T-helper 17 cell (primary cell): ENCODE results near the gene ATP8A2. TPM values are rescaled to one million over a fixed set of nuclear protein-coding genes. Genes with fewer than 3 reads are reported as not detected.
A peak's percentile ranks its signal among the peaks of the same experiment; 100 is the strongest.

Experiments used
- ATAC-seq: fragments of 150-1000 bp; cut with Tn5 transposase; 2 replicates; pipeline ENCODE4 v1.10.0; 2021; ENCODE audit warnings: mild to moderate bottlenecking, moderate library complexity
- DNase-seq, 3 donors: peaks; one replicate each; pipeline versions ENCODE4 v3.0.0 to v3.0.0-alpha.2; 2020 to 2021
- H3K9me3 ChIP-seq: one replicate; pipeline ENCODE4 v1.7.0; 2013; ENCODE audit warnings: low read length, mild to moderate bottlenecking; ENCODE audit not compliant: control insufficient read depth, poor library complexity, severe bottlenecking
- H3K27ac Mint-ChIP-seq: one replicate; pipeline ENCODE4 v1.8.0; 2022; ENCODE audit warnings: mild to moderate bottlenecking, moderate library complexity, mixed read lengths
- H3K27me3 Mint-ChIP-seq: one replicate; pipeline ENCODE4 v1.8.0; 2022; ENCODE audit warnings: mixed read lengths
- H3K36me3 Mint-ChIP-seq: one replicate; pipeline ENCODE4 v1.8.0; 2022; ENCODE audit warnings: low read depth, mixed read lengths
- H3K4me1 Mint-ChIP-seq: one replicate; pipeline ENCODE4 v1.8.0; 2022; ENCODE audit warnings: mild to moderate bottlenecking, mixed read lengths
- H3K4me3 Mint-ChIP-seq: one replicate; pipeline ENCODE4 v1.8.0; 2022; ENCODE audit warnings: mild to moderate bottlenecking, moderate library complexity, mixed read lengths
- total RNA-seq, 4 donors: library from RNA in 2 of 4; stranded (reverse) in 2 of 4; gene quantifications; one replicate each; pipeline ENCODE4 v1.2.3 and lab custom pipeline; 2022 to 2026

The ATP8A2 gene
- total RNA-seq, 2 donors from 2014 or later, result 0.18 to 0.20 TPM

- no peak for DNase-seq
- no peak for ATAC-seq
- Mint-ChIP-seq H3K4me3 (no peak overlapping the region), H3K4me1 (peaks cover 4% of the 10 kb centered on the region), H3K27me3 (peaks cover 14% of the 10 kb centered on the region), H3K36me3 (peaks cover 3% of the 10 kb centered on the region), H3K27ac (peak overlapping the region; percentile 22)
- no peaks in the 10 kb centered on the region for H3K9me3 ChIP-seq
Measured at GRCh38 chr13:26017932-26018665, 646.3 kb downstream of the ATP8A2 start.

DNA sequence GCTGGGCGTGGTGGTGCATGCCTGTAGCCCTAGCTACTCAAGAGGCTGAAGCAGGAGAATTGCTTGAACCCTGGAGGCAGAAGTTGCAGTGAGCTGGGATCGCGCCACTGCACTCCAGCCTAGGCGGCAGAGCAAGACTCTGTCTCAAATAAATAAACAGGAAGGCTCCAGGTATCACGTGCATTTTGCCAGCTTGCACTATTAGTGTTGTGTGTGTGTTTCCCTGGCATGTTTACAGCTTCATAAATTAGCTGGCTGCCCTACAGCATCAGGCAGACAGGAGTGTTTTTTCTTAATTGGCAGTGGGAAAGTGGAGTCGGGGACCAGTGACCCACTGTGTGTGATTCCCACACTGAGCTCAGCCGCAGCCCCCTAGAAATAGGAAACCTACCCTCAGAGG is 647.5 kb downstream of the ATP8A2 start:
- peaks cover 3% of the 10 kb centered on the region for H3K36me3 Mint-ChIP-seq
- no peaks in the 10 kb centered on the region for H3K9me3 ChIP-seq
- no peak overlapping the region for H3K27ac Mint-ChIP-seq
- peaks cover 15% of the 10 kb centered on the region for H3K27me3 Mint-ChIP-seq
- no peak for ATAC-seq
- H3K4me3 Mint-ChIP-seq, result no peak overlapping the region
- peaks cover 4% of the 10 kb centered on the region for H3K4me1 Mint-ChIP-seq
- no peak for DNase-seq

- ATAC-seq, result no peak
- peaks cover 22% of the 10 kb centered on the region for H3K27me3 Mint-ChIP-seq
- no peak for DNase-seq
- peaks cover 4% of the 10 kb centered on the region for H3K4me1 Mint-ChIP-seq
- H3K9me3 ChIP-seq, result no peaks in the 10 kb centered on the region
- H3K4me3 Mint-ChIP-seq, result no peak overlapping the region
- H3K27ac Mint-ChIP-seq, result no peak overlapping the region
- H3K36me3 Mint-ChIP-seq, result peaks cover 3% of the 10 kb centered on the region
Measured at GRCh38 chr13:26019881-26020870, 648.4 kb downstream of the ATP8A2 start.

DNA sequence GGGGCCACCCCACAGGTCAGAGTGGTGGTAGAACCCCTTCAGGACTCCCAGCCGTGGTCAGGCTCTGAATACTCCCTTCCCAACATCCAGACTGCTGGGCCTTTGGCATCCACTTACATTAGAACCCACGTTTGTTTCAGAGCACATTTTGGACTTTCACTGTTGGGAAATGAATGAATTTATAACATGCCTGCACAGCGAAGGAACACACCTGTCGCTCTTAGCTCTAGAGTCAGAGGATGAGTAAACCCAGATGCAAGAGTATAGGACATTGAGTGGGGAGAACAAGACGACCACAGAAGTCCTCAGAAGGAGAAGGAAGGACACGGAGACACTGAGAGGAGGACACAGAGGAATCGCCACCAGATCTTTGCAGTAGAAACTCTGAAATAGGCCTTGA is 649.1 kb downstream of the ATP8A2 start:
- H3K4me1 Mint-ChIP-seq, result peaks cover 4% of the 10 kb centered on the region
- peaks cover 3% of the 10 kb centered on the region for H3K36me3 Mint-ChIP-seq
- no peak overlapping the region for H3K27ac Mint-ChIP-seq
- DNase-seq (no peak), ATAC-seq (no peak)
- peaks cover 28% of the 10 kb centered on the region for H3K27me3 Mint-ChIP-seq
- H3K4me3 Mint-ChIP-seq, result no peak overlapping the region
- H3K9me3 ChIP-seq, result no peaks in the 10 kb centered on the region

GRCh38 chr13:26021516-26021915 is 649.7 kb downstream of the ATP8A2 start:
- ATAC-seq (no peak), DNase-seq (no peak)
- Mint-ChIP-seq H3K36me3 (peaks cover 3% of the 10 kb centered on the region), H3K4me3 (no peak overlapping the region), H3K27me3 (peaks cover 28% of the 10 kb centered on the region), H3K27ac (no peak overlapping the region), H3K4me1 (peaks cover 4% of the 10 kb centered on the region)
- no peaks in the 10 kb centered on the region for H3K9me3 ChIP-seq

GRCh38 chr13:26021956-26022355 is 650.2 kb downstream of the ATP8A2 start:
- H3K27me3 Mint-ChIP-seq, result peaks cover 28% of the 10 kb centered on the region
- H3K36me3 Mint-ChIP-seq, result peaks cover 3% of the 10 kb centered on the region
- ATAC-seq, result no peak
- H3K9me3 ChIP-seq, result no peaks in the 10 kb centered on the region
- no peak for DNase-seq
- no peak overlapping the region for H3K27ac Mint-ChIP-seq
- peaks cover 4% of the 10 kb centered on the region for H3K4me1 Mint-ChIP-seq
- no peak overlapping the region for H3K4me3 Mint-ChIP-seq

DNA sequence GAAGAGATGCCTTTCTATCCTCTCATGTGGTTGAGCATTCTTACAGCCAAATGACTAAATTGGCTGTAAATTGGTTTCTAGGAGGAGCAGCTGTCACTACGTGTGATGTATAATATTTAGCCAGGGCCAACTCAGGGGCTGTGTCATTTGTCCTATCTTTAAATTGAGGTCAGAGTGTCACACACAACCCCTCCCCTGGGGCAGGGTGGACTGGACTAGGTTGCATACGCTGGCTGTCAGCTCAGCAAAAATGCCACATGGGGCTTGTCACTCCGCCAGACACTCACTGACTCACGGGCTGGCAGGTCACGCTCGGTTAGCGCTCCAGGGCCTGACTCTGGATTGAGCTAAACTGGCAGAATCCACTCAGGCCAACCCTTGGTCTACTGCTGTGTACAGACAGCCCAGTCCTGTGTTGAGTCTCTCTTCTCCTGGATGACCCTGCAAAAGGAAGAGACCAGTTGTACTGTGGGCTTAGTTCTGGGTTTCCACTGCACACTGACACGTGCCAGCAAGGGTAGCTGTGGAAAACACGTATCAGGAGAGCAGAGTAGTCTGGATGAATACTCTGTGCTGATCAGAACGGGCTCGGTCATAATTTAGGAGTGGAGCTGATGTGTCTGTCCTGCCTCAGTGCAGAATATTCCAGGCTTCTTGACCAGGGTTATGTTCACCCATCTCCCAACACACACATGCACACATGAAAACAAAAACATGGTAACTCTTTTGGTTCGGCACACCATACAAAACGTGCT is 650.9 kb downstream of the ATP8A2 start:
- Mint-ChIP-seq H3K27ac (no peak overlapping the region), H3K4me3 (no peak overlapping the region), H3K4me1 (peaks cover 3% of the 10 kb centered on the region), H3K27me3 (peaks cover 28% of the 10 kb centered on the region), H3K36me3 (peaks cover 3% of the 10 kb centered on the region)
- ATAC-seq (no peak), DNase-seq (no peak)
- no peaks in the 10 kb centered on the region for H3K9me3 ChIP-seq

GRCh38 chr13:26024558-26024957 is 652.8 kb downstream of the ATP8A2 start:
- DNase-seq, result no peak
- Mint-ChIP-seq H3K4me1 (no peaks in the 10 kb centered on the region), H3K36me3 (peaks cover 3% of the 10 kb centered on the region), H3K27me3 (peaks cover 24% of the 10 kb centered on the region), H3K27ac (no peak overlapping the region), H3K4me3 (no peak overlapping the region)
- H3K9me3 ChIP-seq, result no peaks in the 10 kb centered on the region
- no peak for ATAC-seq

- Mint-ChIP-seq H3K4me1 (no peaks in the 10 kb centered on the region), H3K36me3 (peaks cover 3% of the 10 kb centered on the region), H3K4me3 (no peak overlapping the region), H3K27ac (no peak overlapping the region), H3K27me3 (peaks cover 22% of the 10 kb centered on the region)
- DNase-seq (no peak), ATAC-seq (no peak)
- no peaks in the 10 kb centered on the region for H3K9me3 ChIP-seq
Measured at GRCh38 chr13:26025196-26025595, 653.4 kb downstream of the ATP8A2 start.

DNA sequence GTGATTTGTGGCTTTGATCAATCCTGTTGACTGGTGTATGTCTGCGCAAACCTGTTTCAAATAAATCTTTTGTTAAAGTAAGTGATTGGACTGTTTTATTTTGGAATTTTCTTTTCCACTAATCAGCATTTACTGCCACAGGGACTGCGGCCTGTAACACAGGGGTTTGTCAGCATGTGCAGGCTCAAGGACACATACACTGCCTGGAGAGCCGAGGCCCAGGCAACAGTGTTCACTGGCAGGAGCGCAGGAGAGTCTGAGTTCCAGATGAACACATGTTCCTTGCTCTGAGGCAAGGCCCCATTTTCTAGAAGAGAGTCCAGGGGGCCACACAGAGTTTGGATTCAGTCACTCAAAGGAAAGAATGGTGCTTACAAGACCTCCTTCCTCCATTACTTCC is 654.0 kb downstream of the ATP8A2 start:
- Mint-ChIP-seq H3K4me3 (no peak overlapping the region), H3K27me3 (peaks cover 20% of the 10 kb centered on the region), H3K4me1 (no peaks in the 10 kb centered on the region), H3K36me3 (peaks cover 2% of the 10 kb centered on the region), H3K27ac (no peak overlapping the region)
- no peak for ATAC-seq
- no peak for DNase-seq
- no peaks in the 10 kb centered on the region for H3K9me3 ChIP-seq

DNA sequence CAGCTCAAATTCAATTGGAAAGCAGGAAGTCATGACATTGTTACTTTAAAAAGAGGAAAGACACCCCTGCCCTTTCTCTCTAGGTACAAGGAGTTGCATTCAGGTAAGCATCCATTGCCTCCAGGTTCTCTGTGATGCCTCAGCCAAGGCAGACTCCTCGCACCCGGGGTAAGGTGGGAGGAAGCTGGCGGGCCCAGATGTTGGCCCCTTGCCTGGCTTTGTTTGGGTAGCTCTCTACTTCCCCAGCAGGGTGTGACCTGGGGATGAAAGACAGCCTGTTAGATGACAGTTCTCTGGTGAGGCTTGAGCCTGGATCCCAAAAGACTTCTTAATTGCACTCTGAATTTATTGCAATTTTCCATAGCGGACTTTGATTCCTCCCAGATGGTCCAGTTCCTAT is 654.4 kb downstream of the ATP8A2 start:
- DNase-seq, result no peak
- ATAC-seq, result no peak
- Mint-ChIP-seq H3K27me3 (peaks cover 18% of the 10 kb centered on the region), H3K4me3 (no peak overlapping the region), H3K4me1 (no peaks in the 10 kb centered on the region), H3K36me3 (no peaks in the 10 kb centered on the region), H3K27ac (no peak overlapping the region)
- H3K9me3 ChIP-seq, result peaks cover 2% of the 10 kb centered on the region

GRCh38 chr13:26029581-26030136 is 657.9 kb downstream of the ATP8A2 start:
- Mint-ChIP-seq H3K27me3 (peaks cover 14% of the 10 kb centered on the region), H3K4me3 (no peak overlapping the region), H3K4me1 (no peaks in the 10 kb centered on the region), H3K27ac (no peak overlapping the region), H3K36me3 (no peaks in the 10 kb centered on the region)
- ATAC-seq (no peak), DNase-seq (no peak)
- peaks cover 2% of the 10 kb centered on the region for H3K9me3 ChIP-seq

- no peak overlapping the region for H3K4me3 Mint-ChIP-seq
- no peaks in the 10 kb centered on the region for H3K4me1 Mint-ChIP-seq
- ATAC-seq, result no peak
Measured at GRCh38 chr13:26030331-26030730, 658.6 kb downstream of the ATP8A2 start.

More at GRCh38 chr13:26030331-26030730, 658.6 kb downstream of the ATP8A2 start:
- H3K27ac Mint-ChIP-seq, result no peak overlapping the region
- H3K27me3 Mint-ChIP-seq, result peaks cover 9% of the 10 kb centered on the region
- no peaks in the 10 kb centered on the region for H3K36me3 Mint-ChIP-seq
- H3K9me3 ChIP-seq, result peaks cover 2% of the 10 kb centered on the region
- DNase-seq, result no peak
